GM11168 (cell line): ENCODE measurements around the gene CALML5.

ENCODE experiments used
- in situ Hi-C: fragments of 300-500 bp; cut with MboI; formaldehyde crosslinking; loops from one replicate; pipeline ENCODE4 v1.12.0; 2022; ENCODE audit warnings: low sequenced_read_pairs; ENCODE audit not compliant: unreplicated experiment

Gene CALML5

GRCh38 chr10:5503477-5503835, 4.1 kb upstream of the CALML5 start:
- in situ Hi-C loops: no loop called here

- in situ Hi-C loops: no loop called here
These were observed 3.5 kb upstream of the CALML5 start for GRCh38 chr10:5502571-5503476.

- in situ Hi-C loops: no loop called here
These were observed 2.7 kb upstream of the CALML5 start for GRCh38 chr10:5502061-5502521.

- in situ Hi-C loops: no loop called here
These were observed 1.5 kb upstream of the CALML5 start for GRCh38 chr10:5500910-5501309.

- in situ Hi-C loops: no loop called here
These were observed 846 bp upstream of the CALML5 start for GRCh38 chr10:5500162-5500670.

GRCh38 chr10:5498791-5499492, 428 bp downstream of the CALML5 start:
- in situ Hi-C loops: no loop called here

- in situ Hi-C loops: no loop called here
These were observed 1.2 kb downstream of the CALML5 start for GRCh38 chr10:5497948-5498730.

- in situ Hi-C loops: no loop called here
These were observed 2.1 kb downstream of the CALML5 start for GRCh38 chr10:5497289-5497688.

- in situ Hi-C loops: no loop called here
These were observed 2.8 kb downstream of the CALML5 start for GRCh38 chr10:5496261-5497250.

- in situ Hi-C loops: no loop called here
These were observed 4.8 kb downstream of the CALML5 start for GRCh38 chr10:5494611-5495010.

GRCh38 chr10:5493691-5494090, 5.7 kb downstream of the CALML5 start:
- in situ Hi-C loops: no loop called here

GRCh38 chr10:5492929-5493576, 6.3 kb downstream of the CALML5 start:
- in situ Hi-C loops: no loop called here

GRCh38 chr10:5492322-5492855, 7.0 kb downstream of the CALML5 start:
- in situ Hi-C loops: no loop called here

GRCh38 chr10:5491477-5491876, 7.9 kb downstream of the CALML5 start:
- in situ Hi-C loops: no loop called here

- in situ Hi-C loops: no loop called here
These were observed 8.5 kb downstream of the CALML5 start for GRCh38 chr10:5490698-5491464.

- in situ Hi-C loops: no loop called here
These were observed 9.3 kb downstream of the CALML5 start for GRCh38 chr10:5490032-5490431.

- in situ Hi-C loops: no loop called here
These were observed 10.9 kb downstream of the CALML5 start for GRCh38 chr10:5488272-5489161.
